Mesenchymal stem cell (in vitro differentiated cells and primary cell): Measurements from ENCODE around the gene AKAP6.

Experiments
- DNase-seq: peaks from one replicate; pipeline ENCODE4 v3.0.0-alpha.2; 2013
- H2AFZ ChIP-seq: one replicate; pipeline ENCODE4 v1.6.1; 2013; ENCODE audit warnings: low read depth, mild to moderate bottlenecking, control low read depth, inconsistent platforms, low read length, moderate library complexity
- H2AK5ac ChIP-seq: 2 replicates; pipeline ENCODE4 v1.6.1; 2013; ENCODE audit warnings: low read length, moderate library complexity, mild to moderate bottlenecking, inconsistent platforms; ENCODE audit not compliant: severe bottlenecking
- H2BK120ac ChIP-seq: one replicate; pipeline ENCODE4 v1.6.1; 2013; ENCODE audit warnings: low read depth, mild to moderate bottlenecking, inconsistent platforms, low read length, moderate library complexity
- H2BK12ac ChIP-seq, 2 experiments: one replicate each; pipeline ENCODE4 v1.6.1; 2013; ENCODE audit warnings: inconsistent platforms in 2 of 2, low read length in 2 of 2, mild to moderate bottlenecking in 2 of 2, moderate library complexity in 2 of 2, control low read depth in 1 of 2
- H2BK15ac ChIP-seq: one replicate; pipeline ENCODE4 v1.6.1; 2013; ENCODE audit warnings: mild to moderate bottlenecking, low read depth, inconsistent platforms; ENCODE audit not compliant: poor library complexity, severe bottlenecking
- H2BK5ac ChIP-seq: 2 replicates; pipeline ENCODE4 v1.6.1; 2013; ENCODE audit warnings: low read depth, mild to moderate bottlenecking, low read length, control low read depth, inconsistent platforms; ENCODE audit not compliant: poor library complexity, severe bottlenecking
- H3K14ac ChIP-seq, 2 experiments: one replicate each; pipeline ENCODE4 v1.6.1; 2013; ENCODE audit warnings: inconsistent platforms in 2 of 2, low read length in 2 of 2, control low read depth in 1 of 2, mild to moderate bottlenecking in 1 of 2, moderate library complexity in 1 of 2
- H3K18ac ChIP-seq, 2 experiments: one replicate each; pipeline ENCODE4 v1.6.1; 2013; ENCODE audit warnings: inconsistent platforms in 2 of 2, low read length in 2 of 2, control low read depth in 1 of 2, low read depth in 1 of 2, mild to moderate bottlenecking in 1 of 2
- H3K23ac ChIP-seq, 2 experiments: one replicate each; pipeline ENCODE4 v1.6.1; 2013; ENCODE audit warnings: inconsistent platforms in 2 of 2, low read length in 2 of 2, mild to moderate bottlenecking in 2 of 2, moderate library complexity in 2 of 2, control low read depth in 1 of 2
- H3K27ac ChIP-seq: 2 replicates; pipeline ENCODE4 v1.5.1; 2013; ENCODE audit warnings: mild to moderate bottlenecking, moderate library complexity, low read length, control low read depth, inconsistent platforms; ENCODE audit not compliant: poor library complexity, severe bottlenecking
- H3K27me3 ChIP-seq, 2 experiments: 2 replicates each; pipeline versions ENCODE4 v1.6.1 to v1.7.0; 2013; ENCODE audit warnings: low read length in 2 of 2, mild to moderate bottlenecking in 2 of 2, moderate library complexity in 2 of 2, control low read depth in 1 of 2, inconsistent platforms in 1 of 2; ENCODE audit not compliant: control insufficient read depth in 1 of 2, insufficient read depth in 1 of 2
- H3K36me3 ChIP-seq, 2 experiments: 2 replicates each; pipeline versions ENCODE4 v1.6.1 to v1.7.0; 2013; ENCODE audit warnings: low read length in 2 of 2, control low read depth in 1 of 2, inconsistent platforms in 1 of 2, low read depth in 1 of 2, mild to moderate bottlenecking in 1 of 2; ENCODE audit not compliant: insufficient read depth in 2 of 2, control insufficient read depth in 1 of 2
- H3K4ac ChIP-seq, 2 experiments: one replicate each; pipeline ENCODE4 v1.6.1; 2013; ENCODE audit warnings: inconsistent platforms in 2 of 2, low read length in 2 of 2, mild to moderate bottlenecking in 2 of 2, moderate library complexity in 2 of 2, control low read depth in 1 of 2, low read depth in 1 of 2
- H3K4me1 ChIP-seq: 2 replicates; pipeline ENCODE4 v1.6.1; 2013; ENCODE audit warnings: low read depth, low read length, control low read depth; ENCODE audit not compliant: control insufficient read depth, insufficient read depth
- H3K4me2 ChIP-seq: 2 replicates; pipeline ENCODE4 v1.6.1; 2013; ENCODE audit warnings: low read length, mild to moderate bottlenecking, inconsistent platforms; ENCODE audit not compliant: poor library complexity, severe bottlenecking
- H3K4me3 ChIP-seq, 2 experiments: 2 replicates each; pipeline versions ENCODE4 v1.5.1 to v1.7.0; 2013; ENCODE audit warnings: low read length in 2 of 2, mild to moderate bottlenecking in 2 of 2, control low read depth in 1 of 2, low read depth in 1 of 2; ENCODE audit not compliant: insufficient read depth in 1 of 2
- H3K79me1 ChIP-seq: replicated peaks from 2 replicates; pipeline ENCODE4 v1.6.1; 2013; ENCODE audit warnings: mild to moderate bottlenecking, control low read depth, low read length, inconsistent platforms; ENCODE audit not compliant: poor library complexity, severe bottlenecking
- H3K9ac ChIP-seq: 2 replicates; pipeline ENCODE4 v1.7.0; 2013; ENCODE audit warnings: mild to moderate bottlenecking, low read length, moderate library complexity
- H3K9me3 ChIP-seq: 2 replicates; pipeline ENCODE4 v1.7.0; 2013; ENCODE audit warnings: mild to moderate bottlenecking, low read length; ENCODE audit not compliant: control insufficient read depth
- H4K8ac ChIP-seq: one replicate; pipeline ENCODE4 v1.6.1; 2013; ENCODE audit warnings: inconsistent platforms, mild to moderate bottlenecking, low read length, moderate library complexity
- H4K91ac ChIP-seq: one replicate; pipeline ENCODE4 v1.6.1; 2013; ENCODE audit warnings: mild to moderate bottlenecking, low read length, inconsistent platforms
- WGBS: methylation state at CpG from one replicate; pipeline ENCODE4 v1.1.7; 2013; ENCODE audit warnings: mixed read lengths; 5-methylcytosine and 5-hydroxymethylcytosine counted together

AKAP6 gene

DNA sequence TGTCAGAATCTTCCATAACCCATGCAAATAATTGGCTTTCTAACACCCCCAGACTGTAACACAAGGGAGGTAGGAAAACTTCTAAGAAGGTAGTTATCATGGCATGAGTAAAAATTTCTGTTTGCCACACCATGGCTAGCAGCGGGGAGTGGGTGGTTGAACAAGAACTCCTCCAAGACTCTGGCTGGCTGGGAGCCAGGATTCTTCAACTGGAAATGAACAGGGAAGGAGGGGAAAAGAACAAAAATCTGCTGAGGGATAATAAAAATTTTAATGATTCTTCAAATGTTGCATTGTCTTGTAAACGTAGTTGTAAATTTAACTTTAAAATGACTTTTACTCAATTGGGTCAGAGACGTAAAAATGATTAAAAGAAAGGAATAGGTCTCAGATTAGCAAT lies 78.9 kb downstream of the AKAP6 start:
- no peak overlapping the region for H3K14ac ChIP-seq
- no peak overlapping the region for H4K91ac ChIP-seq
- no peak overlapping the region for H3K18ac ChIP-seq
- no peaks in the 10 kb centered on the region for H3K36me3 ChIP-seq
- no peak overlapping the region for H2BK12ac ChIP-seq
- H2AFZ ChIP-seq, result no peak overlapping the region
- no peak overlapping the region for H3K4ac ChIP-seq
- H3K4me1 ChIP-seq, result no peaks in the 10 kb centered on the region
- no peak overlapping the region for H2BK15ac ChIP-seq
- no peak overlapping the region for H2BK5ac ChIP-seq
- 93% methylated on average over 3 of the region's 3 CpGs for WGBS
- H3K9ac ChIP-seq, result no peak overlapping the region
- H2BK120ac ChIP-seq, result no peak overlapping the region
- H4K8ac ChIP-seq, result no peak overlapping the region
- no peak for DNase-seq
- no peak overlapping the region for H3K27ac ChIP-seq
- H2AK5ac ChIP-seq, result no peak overlapping the region
- H3K4me2 ChIP-seq, result no peak overlapping the region
- no peaks in the 10 kb centered on the region for H3K9me3 ChIP-seq
- H3K79me1 ChIP-seq, result no peaks in the 10 kb centered on the region
- peaks cover 0 to 36% of the 10 kb centered on the region in 2 experiments for H3K27me3 ChIP-seq
- H3K23ac ChIP-seq, result no peak overlapping the region
- H3K4me3 ChIP-seq, result no peak overlapping the region

DNA sequence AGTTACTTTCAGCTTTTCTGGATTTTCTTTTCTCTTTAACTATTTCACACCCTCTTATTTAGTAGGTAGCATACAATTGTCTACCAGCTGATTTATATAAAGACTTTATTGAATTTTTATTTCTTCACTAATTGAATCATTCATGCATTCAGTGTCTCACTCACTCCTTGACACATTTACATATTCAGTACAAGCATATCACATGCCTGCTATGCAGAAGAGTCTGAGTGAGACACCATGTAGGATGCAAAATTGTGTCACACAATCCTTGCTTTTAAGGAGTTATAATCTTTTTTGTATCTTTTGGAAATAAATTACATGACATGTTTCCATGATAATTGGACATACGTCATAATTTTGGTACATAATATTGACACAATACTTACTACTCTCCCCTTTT lies 83.0 kb downstream of the AKAP6 start:
- no CpG with 5 or more reads among the region's 1 CpG for WGBS
- Histone ChIP-seq H2BK5ac (no peak overlapping the region), H3K4me2 (no peak overlapping the region), H3K18ac (no peak overlapping the region), H3K79me1 (no peaks in the 10 kb centered on the region), H3K9ac (no peak overlapping the region), H3K9me3 (no peaks in the 10 kb centered on the region), H3K27me3 (peaks cover 0 to 22% of the 10 kb centered on the region in 2 experiments), H3K14ac (no peak overlapping the region), H2BK12ac (no peak overlapping the region), H3K27ac (no peak overlapping the region), H3K36me3 (no peaks in the 10 kb centered on the region), H3K4ac (no peak overlapping the region), H3K4me3 (no peak overlapping the region), H2AK5ac (no peak overlapping the region), H3K23ac (no peak overlapping the region), H3K4me1 (no peaks in the 10 kb centered on the region), H2AFZ (no peak overlapping the region), H4K91ac (no peak overlapping the region), H4K8ac (no peak overlapping the region), H2BK120ac (no peak overlapping the region), H2BK15ac (no peak overlapping the region)
- no peak for DNase-seq

DNA sequence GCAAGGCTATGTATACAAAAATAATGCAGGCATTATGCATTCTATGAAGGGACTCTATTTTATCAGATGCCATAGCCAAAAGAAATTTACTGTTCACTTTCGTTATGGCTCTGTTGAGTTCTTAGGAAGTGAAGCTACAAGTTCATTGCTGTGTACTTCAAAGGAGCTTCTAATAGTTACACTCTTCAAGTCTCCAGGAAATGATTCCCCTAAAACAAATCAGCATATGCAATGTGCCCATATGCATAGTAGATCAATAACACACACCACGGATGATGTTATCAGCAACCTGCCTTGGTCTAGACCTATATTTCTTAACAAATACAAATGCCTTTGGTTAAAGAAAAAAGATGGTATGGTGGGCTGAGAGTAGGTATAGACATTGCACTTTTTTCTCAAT lies 83.4 kb downstream of the AKAP6 start:
- Histone ChIP-seq H3K27me3 (peaks cover 0 to 17% of the 10 kb centered on the region in 2 experiments), H2BK12ac (no peak overlapping the region), H3K79me1 (no peaks in the 10 kb centered on the region), H3K4me1 (no peaks in the 10 kb centered on the region), H3K14ac (no peak overlapping the region), H3K4me3 (no peak overlapping the region), H4K91ac (no peak overlapping the region), H2BK15ac (no peak overlapping the region), H2AFZ (no peak overlapping the region), H2AK5ac (no peak overlapping the region), H2BK120ac (no peak overlapping the region), H3K4me2 (no peak overlapping the region), H3K36me3 (no peaks in the 10 kb centered on the region), H4K8ac (no peak overlapping the region), H2BK5ac (no peak overlapping the region), H3K9ac (no peak overlapping the region), H3K9me3 (no peaks in the 10 kb centered on the region), H3K23ac (no peak overlapping the region), H3K4ac (no peak overlapping the region), H3K27ac (no peak overlapping the region), H3K18ac (no peak overlapping the region)
- no peak for DNase-seq
- 80% methylated on average over 1 of the region's 2 CpGs for WGBS

DNA sequence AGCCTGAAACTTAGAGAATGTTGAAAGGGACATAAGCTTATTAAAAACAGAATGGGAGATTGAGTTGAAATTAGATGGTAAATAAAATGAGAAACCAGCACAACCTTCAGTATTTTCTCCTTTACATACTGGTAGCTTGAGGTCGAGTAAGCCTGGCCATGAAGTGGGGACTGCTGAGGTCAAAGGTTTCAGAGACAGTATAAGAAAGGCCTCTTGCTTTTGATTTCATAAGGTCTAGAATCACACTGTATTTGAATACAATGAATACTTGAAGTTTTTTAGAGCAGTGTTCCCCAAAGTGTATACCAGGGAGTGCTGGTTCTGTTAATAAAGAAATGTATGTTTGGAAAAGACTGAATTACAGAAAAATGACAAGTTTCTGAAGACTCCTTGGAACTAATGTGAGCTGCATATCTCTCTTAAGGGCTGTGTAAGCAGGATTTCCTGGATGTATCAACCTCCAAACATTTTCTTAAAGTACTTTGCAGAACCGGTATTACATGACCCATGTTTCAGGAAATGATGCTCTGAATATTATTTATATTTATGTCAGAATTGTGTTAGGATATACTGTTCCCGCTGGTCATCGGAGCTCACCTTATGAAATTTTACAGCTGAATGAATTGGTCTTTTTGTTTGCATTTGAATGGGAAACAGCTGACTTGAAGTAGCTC lies 85.0 kb downstream of the AKAP6 start:
- Histone ChIP-seq H2BK5ac (no peak overlapping the region), H3K4me1 (no peaks in the 10 kb centered on the region), H4K91ac (no peak overlapping the region), H3K36me3 (no peaks in the 10 kb centered on the region), H4K8ac (no peak overlapping the region), H3K4me2 (no peak overlapping the region), H3K9ac (no peak overlapping the region), H3K23ac (no peak overlapping the region), H3K9me3 (no peaks in the 10 kb centered on the region), H2AK5ac (no peak overlapping the region), H3K14ac (no peak overlapping the region), H3K79me1 (no peaks in the 10 kb centered on the region), H2AFZ (no peak overlapping the region), H3K4ac (no peak overlapping the region), H3K27me3 (peaks cover 0 to 10% of the 10 kb centered on the region in 2 experiments), H2BK120ac (no peak overlapping the region), H2BK12ac (no peak overlapping the region), H3K4me3 (no peak overlapping the region), H2BK15ac (no peak overlapping the region), H3K27ac (no peak overlapping the region), H3K18ac (no peak overlapping the region)
- no peak for DNase-seq
- 27% methylated on average over 3 of the region's 4 CpGs for WGBS
